ENCODE results near the gene IRGC.

GRCh38 chr19:43715776-43716175 is at the start of gene IRGC:
- no peak for TF ChIP-seq CTCF (IDR thresholded peaks at IDR 0.05; ENCODE audit: insufficient read depth, low read length, poor library complexity, severe bottlenecking)
- TF ChIP-seq EZH2phosphoT487 (conservative IDR thresholded peaks at IDR 0.05; ENCODE audit: low read length), result no peak

Measured in SU-DHL-6 (cell line).